NCI-H146 treated with DMSO at 0.1 percent for 48 hours (cell line): ENCODE results near the gene ARRB1.

Experiments
- DNase-seq: peaks from one replicate; lab custom pipeline; 2025; ENCODE audit not compliant: unreplicated experiment; lab: John Stamatoyannopoulos, UW

The ARRB1 gene

GRCh38 chr11:75301601-75302345, 49.7 kb downstream of the ARRB1 start:
- peak; percentile 36 for DNase-seq

- no peak for DNase-seq
These were observed 50.3 kb downstream of the ARRB1 start for GRCh38 chr11:75301131-75301530.

- no peak for DNase-seq
These were observed 52.5 kb downstream of the ARRB1 start for GRCh38 chr11:75298976-75299260.

GRCh38 chr11:75298191-75298975, 53.1 kb downstream of the ARRB1 start:
- peak; percentile 2 for DNase-seq

DNA sequence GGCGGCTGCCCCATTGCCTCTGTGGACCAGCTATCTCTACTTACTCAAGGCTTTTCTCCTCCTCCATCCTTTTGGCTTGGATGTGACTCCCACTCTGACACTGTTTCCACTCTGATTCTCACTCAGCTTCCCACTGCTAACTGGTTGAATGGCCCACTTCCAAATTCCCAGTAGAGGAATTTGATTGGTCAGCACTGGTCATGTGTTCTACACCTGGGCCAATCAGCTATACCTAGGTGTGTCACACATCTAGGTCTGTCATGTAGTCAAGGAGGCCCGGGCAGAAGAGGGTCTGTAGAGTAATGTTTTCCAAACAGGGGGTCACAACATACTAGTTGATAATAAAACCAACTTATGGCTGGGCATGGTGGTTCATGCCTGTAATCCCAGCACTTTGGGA, 57.6 kb downstream of the ARRB1 start:
- DNase-seq, result no peak

- no peak for DNase-seq
These were observed 58.5 kb downstream of the ARRB1 start for GRCh38 chr11:75292943-75293342.

GRCh38 chr11:75291741-75292140, 59.7 kb downstream of the ARRB1 start:
- no peak for DNase-seq

- no peak for DNase-seq
These were observed 61.5 kb downstream of the ARRB1 start for GRCh38 chr11:75289919-75290318.

- DNase-seq, result no peak
These were observed 62.0 kb downstream of the ARRB1 start for GRCh38 chr11:75289511-75289760.

- no peak for DNase-seq
These were observed 63.9 kb downstream of the ARRB1 start for GRCh38 chr11:75287579-75287978.

- DNase-seq, result no peak
These were observed 64.5 kb downstream of the ARRB1 start for GRCh38 chr11:75286826-75287465.

- no peak for DNase-seq
These were observed 65.6 kb downstream of the ARRB1 start for GRCh38 chr11:75285776-75286360.

DNA sequence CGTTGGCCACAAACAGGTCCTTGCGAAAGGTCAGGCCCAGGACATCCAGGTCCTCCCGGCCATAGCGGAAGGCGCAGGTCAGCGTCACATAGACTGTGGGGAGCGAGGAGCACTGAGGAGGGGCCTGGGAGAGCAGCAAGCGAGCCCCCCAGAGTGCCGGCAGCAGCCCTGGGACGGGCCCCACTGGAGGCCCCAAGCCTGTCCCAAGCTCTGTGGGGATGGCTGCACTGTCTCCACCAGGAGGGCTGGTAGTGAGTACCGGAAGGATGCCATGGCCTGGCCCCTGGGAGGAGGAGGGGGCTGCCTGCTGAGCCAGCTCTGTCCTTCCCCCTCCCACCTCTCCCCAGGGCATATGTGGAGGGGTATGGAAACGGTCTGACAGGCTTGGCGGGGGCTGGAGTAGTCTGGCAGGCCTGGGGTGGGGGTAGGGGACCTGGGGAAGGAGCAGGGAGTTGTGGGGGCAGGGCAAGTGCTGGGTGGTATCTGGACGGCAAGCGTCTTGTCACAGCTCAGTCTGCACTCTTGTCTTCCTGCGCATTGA, 68.0 kb downstream of the ARRB1 start:
- no peak for DNase-seq

- no peak for DNase-seq
These were observed 69.9 kb downstream of the ARRB1 start for GRCh38 chr11:75281469-75282095.

DNA sequence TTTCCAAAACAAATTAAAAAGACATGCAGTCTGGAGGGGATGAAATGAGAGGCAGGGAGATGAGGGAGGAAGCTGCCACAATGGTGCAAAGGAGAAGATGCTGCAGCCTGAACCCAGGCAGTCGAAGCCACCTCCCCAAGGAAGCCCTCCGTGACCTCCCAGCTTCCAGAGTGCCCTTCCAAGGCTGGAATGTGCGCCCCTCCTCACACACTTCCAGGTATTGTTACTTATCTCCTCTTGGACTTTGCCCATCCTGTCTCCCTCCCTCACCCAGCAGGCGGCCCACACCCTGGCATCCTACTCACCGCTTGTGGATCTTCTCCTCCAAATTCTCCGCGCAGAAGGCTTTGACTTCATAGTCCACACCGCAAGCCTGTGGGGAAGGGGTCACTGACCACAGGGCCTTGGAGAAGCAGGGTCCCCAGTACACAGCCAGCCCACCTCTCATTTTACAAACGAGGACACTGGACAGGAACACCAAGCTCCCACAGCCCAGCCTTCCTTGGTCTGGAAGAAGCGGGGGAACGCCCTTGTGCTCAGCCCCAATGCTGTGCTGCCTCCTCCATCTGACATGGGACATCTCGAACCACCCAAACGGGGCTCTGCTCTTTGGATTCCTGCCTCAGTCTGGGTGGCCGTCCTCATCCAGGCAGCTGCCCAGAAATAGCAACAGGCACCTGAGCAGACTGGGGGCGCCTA, 70.5 kb downstream of the ARRB1 start:
- no peak for DNase-seq

GRCh38 chr11:75280227-75280701, 71.2 kb downstream of the ARRB1 start:
- DNase-seq, result peak; percentile 22

DNA sequence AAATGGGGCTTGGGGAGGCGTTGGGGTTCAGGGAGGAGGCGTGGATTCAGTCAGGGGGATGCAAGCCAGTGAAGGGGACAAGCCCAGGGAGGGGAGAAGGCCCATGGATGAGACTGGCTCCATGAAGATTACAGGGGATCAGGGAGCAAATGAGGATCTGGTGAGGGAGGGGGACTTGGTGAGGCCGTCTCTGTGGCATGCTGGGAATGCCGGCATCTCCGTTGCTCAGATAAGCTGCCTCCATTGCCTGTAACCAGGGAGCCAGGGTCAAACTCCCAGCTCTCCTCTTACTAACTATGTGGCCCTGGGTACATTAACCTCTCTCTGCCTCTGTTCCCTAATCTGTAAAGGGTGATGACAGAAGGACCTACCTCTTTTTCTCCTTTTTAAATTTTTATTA, 72.2 kb downstream of the ARRB1 start:
- DNase-seq, result no peak

- DNase-seq, result no peak
These were observed 73.3 kb downstream of the ARRB1 start for GRCh38 chr11:75277991-75278790.

DNA sequence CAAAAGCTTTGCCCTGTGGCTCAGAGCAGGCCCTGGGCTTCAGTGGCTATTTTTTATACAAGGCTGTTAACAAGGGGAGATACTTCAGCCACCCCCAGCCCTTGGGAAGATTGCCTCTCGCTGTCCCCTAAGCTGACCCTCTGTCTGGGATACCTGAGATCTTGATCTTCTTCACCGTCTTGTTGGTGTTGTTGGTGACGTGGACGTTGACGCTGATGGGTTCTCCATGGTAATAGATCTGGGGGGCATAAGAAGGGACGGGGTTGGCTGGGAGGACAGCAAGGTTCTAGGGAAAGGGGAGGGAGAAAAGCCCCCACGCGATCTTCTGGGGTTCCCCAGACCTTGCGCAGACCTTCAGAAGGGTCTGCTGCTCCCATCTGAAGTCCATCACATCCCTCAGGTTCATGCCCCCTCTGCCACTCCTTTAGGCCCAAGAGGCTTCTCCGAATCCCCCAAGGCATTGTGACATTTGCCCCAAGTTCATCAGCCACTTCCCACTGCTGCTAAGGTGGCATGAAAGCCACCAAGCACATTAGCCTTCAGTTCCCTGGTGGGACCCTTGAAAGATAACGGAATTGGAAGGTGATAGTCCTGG, 74.2 kb downstream of the ARRB1 start:
- no peak for DNase-seq
